Lower leg skin (tissue), 4 donors: ENCODE results near the gene TMTC2. TPM values are rescaled to one million over a fixed set of nuclear protein-coding genes. Genes with fewer than 3 reads are reported as not detected.
A peak's percentile ranks its signal among the peaks of the same experiment; 100 is the strongest.

Source experiments
- DNase-seq, 2 donors: peaks; one replicate each; pipeline ENCODE4 v3.0.0-alpha.2; 2019; ENCODE audit warnings: low spot score in 2 of 2
- H3K4me3 ChIP-seq: fragments of 200-600 bp; sonication (generic); 2 replicates; pipeline ENCODE4 v1.5.1; 2017; ENCODE audit warnings: mild to moderate bottlenecking, low read depth; ENCODE audit not compliant: poor library complexity, severe bottlenecking
- CTCF ChIP-seq, 3 donors: fragments of 450-650 bp; IDR thresholded peaks; one replicate each; pipeline ENCODE4 v1.5.1; 2016; ENCODE audit warnings: antibody characterized with exemption in 3 of 3, mild to moderate bottlenecking in 3 of 3, moderate library complexity in 2 of 3
- POLR2A ChIP-seq, 2 donors: fragments of 450-650 bp; IDR thresholded peaks; one replicate each; pipeline ENCODE4 v1.6.1; 2016 to 2017; ENCODE audit warnings: antibody characterized with exemption in 2 of 2, mild to moderate bottlenecking in 1 of 2, moderate library complexity in 1 of 2
- WGBS, 2 donors: methylation state at CpG; one replicate each; pipeline ENCODE4 v1.1.5; 2018; 5-methylcytosine and 5-hydroxymethylcytosine counted together
- intact Hi-C: fragments of 100-400 bp; cut with DNase I; formaldehyde crosslinking; loops from one replicate; pipeline ENCODE4 v1.15.0; 2023; ENCODE audit warnings: low total_unique reads
- total RNA-seq, 4 donors: library from RNA; depleted of rRNA; stranded (reverse); fragments of >200 nt; gene quantifications; one replicate each; pipeline ENCODE4 v1.1.0, GENCODE V29; 2016

The TMTC2 gene
- total RNA-seq, 4 donors from 2014 or later = 12.9 to 17.4 (median 14.5) TPM

GRCh38 chr12:82883394-82884355 is 197.0 kb downstream of the TMTC2 start:
- no peak overlapping the region for H3K4me3 ChIP-seq
- WGBS, 2 donors = 81 to 84% methylated on average over 8 of the region's 8 CpGs
- no peak for DNase-seq
- TF ChIP-seq POLR2A (IDR thresholded peaks at IDR 0.05) (no peak), CTCF (IDR thresholded peaks at IDR 0.05) (no peak)
- intact Hi-C loops = no loop called here

DNA sequence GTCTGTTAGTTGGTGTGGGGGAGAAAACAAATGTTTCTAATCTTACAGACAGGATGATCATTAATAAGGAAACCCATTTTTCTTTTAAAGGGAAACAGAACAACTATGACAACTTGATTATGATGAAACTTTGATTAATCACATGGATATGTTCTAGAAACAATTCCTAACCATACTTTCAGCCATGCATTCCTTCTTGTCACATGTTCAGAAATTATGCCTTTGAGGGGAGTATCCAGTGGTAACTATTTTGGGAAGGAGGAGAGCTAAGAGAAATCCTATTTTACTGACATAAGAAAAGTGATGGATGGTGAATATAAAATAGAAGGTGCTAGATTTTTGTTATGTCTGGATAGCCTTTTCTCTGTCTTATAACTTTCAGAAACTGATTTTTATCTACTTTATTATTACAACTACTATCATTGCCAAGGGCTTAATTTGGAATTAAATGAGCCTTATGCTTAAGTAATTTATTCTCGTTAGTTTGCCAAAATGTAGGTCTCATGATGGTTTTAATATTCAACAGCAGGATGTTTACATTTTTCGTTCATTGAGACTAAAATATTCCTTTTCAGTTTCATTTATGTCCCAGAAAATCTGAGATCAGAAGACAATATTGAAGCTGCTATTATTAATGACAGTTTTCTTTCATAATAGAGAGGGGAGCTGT is 200.1 kb downstream of the TMTC2 start:
- no peak for DNase-seq
- 44 to 50% methylated on average over 2 of the region's 2 CpGs for WGBS, 2 donors
- H3K4me3 ChIP-seq = no peak overlapping the region
- intact Hi-C loops = no loop called here
- TF ChIP-seq POLR2A (IDR thresholded peaks at IDR 0.05) (no peak), CTCF (IDR thresholded peaks at IDR 0.05) (no peak)

DNA sequence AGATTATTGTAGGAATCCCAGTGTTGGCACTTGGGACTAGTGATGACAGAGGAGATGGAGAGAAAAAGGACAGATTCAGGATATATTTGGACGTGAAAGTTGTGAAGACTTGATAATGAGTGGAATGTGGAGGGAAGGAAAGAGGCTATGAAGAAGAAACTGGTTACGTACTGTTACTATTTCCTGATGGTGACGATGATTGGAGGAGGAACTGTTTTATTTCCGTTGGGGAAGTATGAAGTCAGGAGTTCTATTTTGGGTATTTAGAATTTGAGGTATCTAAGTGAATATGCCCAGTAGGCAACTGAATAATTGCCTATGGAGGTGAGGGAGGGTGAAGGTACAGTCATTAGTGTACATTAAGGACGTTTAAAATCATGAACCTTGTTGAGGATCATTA is 207.2 kb downstream of the TMTC2 start:
- intact Hi-C loops = no loop called here
- no peak overlapping the region for H3K4me3 ChIP-seq
- DNase-seq = no peak
- no peak for TF ChIP-seq CTCF (IDR thresholded peaks at IDR 0.05)
- no peak for TF ChIP-seq POLR2A (IDR thresholded peaks at IDR 0.05)
- WGBS, 2 donors = 67 to 72% methylated on average over 5 of the region's 5 CpGs

DNA sequence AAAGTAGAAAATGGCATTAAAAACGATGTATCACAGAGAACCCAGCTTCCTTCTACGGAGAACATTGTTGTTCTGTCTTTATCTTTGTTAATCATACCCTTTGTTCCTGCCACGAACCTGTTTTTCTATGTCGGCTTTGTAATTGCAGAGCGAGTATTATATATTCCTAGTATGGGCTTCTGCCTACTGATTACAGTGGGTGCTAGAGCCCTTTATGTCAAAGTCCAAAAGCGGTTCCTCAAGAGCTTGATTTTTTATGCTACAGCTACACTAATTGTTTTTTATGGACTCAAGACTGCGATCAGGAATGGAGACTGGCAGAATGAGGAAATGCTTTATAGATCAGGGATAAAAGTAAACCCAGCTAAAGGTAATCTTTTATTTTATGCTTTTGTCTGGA is 209.6 kb downstream of the TMTC2 start:
- TF ChIP-seq CTCF (IDR thresholded peaks at IDR 0.05) (no peak), POLR2A (IDR thresholded peaks at IDR 0.05) (no peak)
- intact Hi-C loops = no loop called here
- no peak for DNase-seq
- WGBS, 2 donors = 76 to 81% methylated on average over 7 of the region's 7 CpGs
- H3K4me3 ChIP-seq = no peak overlapping the region

- intact Hi-C loops = no loop called here
- 47 to 61% methylated on average over 3 of the region's 3 CpGs for WGBS, 2 donors
- no peak for TF ChIP-seq POLR2A (IDR thresholded peaks at IDR 0.05)
- no peak for TF ChIP-seq CTCF (IDR thresholded peaks at IDR 0.05)
- no peak overlapping the region for H3K4me3 ChIP-seq
- peak in 1 of 2 donors; percentile 27 for DNase-seq
These were observed 210.3 kb downstream of the TMTC2 start for GRCh38 chr12:82896979-82897378.
